GM18861 (cell line): Measurements from ENCODE around the gene ZNF684.
"Not testable (repeated sequence)": the region's sequence is repeated elsewhere in the genome, so short reads cannot be mapped to it uniquely, and the experiment has no call there.

Experiments used
- ATAC-seq: cut with Tn5 transposase; IDR thresholded peaks from one replicate; pipeline ENCODE4 v1.9.1; 2021; ENCODE audit not compliant: unreplicated experiment

The ZNF684 gene

DNA sequence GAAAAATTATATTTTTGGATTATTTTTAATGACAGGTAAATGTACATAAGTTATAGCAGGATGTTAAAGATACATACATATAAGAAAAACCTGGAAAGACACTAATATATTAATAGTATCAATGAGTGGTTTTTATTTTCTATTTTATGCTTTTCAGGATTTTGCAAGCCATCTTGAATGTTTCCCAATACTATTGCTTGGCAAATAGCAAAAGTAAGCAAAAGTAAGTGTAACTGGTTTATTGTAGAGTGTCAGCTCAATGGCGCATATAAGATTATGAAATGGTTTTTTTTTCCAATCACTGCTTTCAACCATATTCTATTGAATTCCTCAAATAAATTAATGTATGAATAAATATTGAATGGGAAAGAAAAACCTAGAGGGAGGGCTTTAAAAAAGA, 36.4 kb downstream of the ZNF684 start:
- ATAC-seq = no peak

DNA sequence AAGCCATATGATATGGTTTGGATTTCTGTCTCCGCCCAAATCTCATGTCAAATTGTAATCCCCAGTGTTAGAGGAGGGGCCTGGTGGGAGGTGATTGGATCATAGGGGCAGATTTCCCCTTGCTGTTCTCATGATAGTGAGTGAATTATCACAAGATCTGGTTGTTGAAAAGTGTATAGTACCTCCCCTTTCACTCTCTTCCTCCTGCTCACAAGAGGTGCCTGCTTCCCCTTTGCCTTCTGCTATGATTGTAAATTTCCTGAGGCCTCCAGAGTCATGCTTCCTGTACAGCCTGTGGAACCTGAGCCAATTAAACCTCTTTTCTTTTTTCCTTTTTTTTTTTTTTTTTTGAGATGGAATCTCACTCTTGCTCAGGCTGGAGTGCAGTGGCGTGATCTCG, 43.4 kb downstream of the ZNF684 start:
- not testable (repeated sequence) for ATAC-seq

DNA sequence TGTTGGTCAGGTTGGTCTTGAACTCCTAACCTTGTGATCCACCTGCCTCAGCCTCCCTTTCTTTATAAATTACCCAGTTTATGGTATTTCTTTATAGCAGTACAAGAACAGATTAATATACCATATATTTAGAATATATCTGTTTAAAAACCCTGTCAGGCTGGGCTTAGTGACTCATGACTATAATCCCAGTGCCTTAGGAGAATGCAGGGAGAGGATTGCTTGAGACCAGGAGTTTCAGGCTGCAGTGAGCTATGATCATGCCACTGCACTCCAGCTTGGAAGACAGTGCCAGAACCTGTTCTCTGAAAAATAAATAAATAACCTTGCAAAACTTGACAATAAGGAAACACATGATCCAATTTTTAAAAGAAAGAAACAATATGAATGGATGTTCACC, 43.9 kb downstream of the ZNF684 start:
- no peak for ATAC-seq

DNA sequence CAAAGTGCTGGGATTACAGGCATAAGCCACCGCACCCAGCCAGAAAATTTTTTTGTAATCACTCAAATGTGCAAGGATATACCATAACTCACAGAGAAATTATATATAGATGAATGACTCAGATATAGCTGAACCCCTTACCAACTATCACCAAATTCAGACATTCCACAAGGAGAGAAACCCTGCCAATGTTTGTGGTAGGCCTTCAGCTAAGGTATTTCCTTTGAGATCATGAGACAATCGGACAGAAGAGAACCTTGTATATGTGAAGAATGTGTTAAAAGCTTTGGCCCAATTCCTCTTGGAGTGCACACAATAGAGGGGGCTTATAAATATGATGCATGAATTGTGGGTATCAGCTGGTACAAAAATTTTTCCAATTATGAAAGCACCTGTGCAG, 50.7 kb downstream of the ZNF684 start:
- no peak for ATAC-seq

DNA sequence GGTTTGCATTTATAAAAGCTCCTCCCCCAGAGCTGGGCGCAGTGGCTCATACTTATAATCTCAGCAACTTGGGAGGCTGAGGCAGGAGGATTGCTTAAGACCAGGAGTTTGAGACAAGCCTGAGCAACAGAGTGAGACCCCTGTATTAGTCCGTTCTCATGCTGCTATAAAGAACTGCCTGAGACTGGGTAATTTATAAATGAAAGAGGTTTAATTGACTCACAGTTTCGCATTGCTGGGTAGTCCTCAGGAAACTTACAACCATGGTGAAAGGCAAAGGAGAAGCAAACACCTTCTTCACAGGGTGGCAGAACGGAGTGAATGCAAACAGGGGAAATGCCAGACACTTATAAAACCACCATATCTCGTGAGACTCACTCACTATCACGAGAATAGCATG, 52.5 kb downstream of the ZNF684 start:
- ATAC-seq = no peak

DNA sequence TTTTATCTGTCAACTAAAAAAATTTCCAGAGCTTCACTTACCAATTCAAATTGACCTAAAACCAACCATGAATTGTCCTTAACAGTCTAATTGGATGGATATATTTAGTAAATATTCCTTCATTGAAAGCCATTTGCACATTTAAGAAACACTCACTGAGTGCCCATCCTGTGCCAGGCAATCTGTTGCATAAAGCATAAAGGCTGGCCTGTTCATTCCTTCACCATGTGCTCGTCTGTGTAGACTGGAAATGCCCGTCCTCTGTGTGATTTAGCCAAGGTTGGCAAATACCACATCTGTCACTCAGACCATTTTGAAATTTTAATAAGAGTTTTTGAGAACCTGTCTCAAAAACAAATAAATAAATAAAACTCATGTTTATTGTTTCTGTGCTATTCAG, 57.1 kb downstream of the ZNF684 start:
- no peak for ATAC-seq

DNA sequence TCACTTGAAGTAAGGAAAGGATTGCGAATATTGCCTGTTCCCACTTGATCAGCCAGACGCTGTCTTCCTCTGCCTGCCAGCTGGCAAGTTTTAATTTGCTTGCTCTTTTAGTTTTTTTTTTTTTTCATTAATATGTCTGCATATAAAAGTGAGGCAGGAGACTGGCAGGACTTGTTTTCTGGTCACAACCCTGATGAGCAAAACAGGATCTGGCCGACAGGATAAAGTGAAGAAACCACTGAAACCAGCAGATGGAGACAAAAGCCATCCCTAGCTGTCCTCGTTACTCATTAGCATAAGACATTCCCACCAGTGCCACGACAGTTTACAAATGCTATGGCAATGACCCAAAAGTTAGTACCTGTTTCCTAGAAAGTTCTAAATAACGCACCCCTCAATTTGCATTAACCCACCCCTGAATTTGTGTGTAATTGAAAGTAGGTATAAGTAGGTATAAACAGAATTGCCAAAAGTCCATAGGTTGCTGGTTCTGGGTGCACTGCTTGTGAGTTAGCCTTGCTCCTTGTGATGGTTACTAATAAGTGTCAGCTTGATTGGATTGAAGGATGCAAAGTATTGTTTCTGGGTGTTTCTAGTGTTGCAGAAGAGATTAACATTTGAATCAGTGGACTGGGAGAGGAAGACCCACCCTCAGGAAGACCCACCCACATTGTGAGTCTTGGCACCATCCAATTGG, 60.8 kb downstream of the ZNF684 start:
- ATAC-seq = no peak

DNA sequence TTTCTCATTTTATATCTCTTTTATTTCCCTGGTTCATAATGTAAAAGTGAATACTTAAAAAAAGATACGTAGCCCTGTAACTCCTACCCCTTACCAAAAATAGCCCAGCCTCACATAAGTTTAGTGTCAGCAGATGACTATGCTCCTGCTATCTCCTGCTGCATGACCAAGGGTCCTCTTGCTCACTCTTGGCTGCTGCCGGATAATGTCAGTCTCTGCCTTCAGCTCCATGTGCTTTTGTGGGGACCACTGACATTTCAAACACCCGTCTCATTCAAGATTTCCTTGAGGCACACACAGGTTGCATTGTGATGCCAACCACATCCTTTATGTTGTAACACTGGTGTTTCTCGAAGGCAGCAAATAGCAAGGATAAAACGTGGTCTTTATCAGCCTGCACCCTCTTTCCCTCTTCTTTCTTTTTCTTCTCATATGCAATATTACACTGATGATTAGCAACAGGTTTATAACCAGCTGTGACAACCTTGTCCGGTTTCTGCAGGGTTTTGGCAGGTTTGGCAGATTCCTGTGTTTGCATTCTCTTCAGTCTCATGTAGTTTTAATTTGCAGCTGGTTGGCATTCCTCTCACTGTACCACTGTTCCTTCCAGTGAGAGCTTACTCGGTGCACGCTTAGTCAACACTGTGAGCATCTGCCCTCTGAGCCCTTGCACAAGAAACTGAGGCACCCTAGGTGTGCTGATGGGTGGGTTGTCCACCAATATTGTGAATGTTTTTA, 62.2 kb downstream of the ZNF684 start:
- ATAC-seq = no peak

DNA sequence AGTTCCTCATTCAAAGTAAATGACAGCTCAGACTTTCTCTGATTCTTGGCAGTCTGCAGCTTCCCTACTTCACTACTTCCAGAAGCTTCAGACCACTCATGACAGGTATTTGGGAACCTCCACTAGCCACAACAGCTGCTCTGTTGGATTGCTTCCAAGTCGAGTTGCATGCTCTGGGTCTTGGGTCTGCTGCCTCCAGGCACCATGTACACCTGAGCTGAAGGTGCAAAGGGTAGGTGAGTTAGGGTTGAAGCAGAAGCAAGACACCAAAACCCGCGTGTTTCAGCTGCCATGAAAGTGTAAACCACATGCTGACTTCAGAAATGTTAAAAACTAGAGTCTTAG, 62.7 kb downstream of the ZNF684 start:
- no peak for ATAC-seq

DNA sequence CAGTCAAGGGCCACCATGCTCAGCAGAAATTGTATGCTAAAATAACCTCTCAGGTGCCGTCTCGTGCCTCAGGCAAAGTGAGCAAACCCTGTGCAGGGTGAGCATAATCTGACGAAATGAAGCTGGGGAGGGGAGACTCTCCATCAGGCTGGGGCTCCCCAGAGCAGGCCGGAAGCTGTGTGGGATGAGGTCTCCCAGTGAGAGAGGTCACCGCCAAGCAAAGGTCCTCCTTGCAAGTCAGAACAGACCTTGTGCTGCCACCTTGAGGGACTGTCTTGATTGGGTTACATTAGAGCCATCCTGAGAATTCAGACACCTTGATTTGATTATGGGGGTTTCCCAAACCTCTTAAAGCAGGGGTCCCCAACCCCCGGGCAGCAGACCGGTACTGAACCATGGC, 64.2 kb downstream of the ZNF684 start:
- ATAC-seq = no peak
